HAP-1 (cell line): ENCODE data around the gene HLA-G.
"Not testable (repeated sequence)": the region's sequence is repeated elsewhere in the genome, so short reads cannot be mapped to it uniquely, and the experiment has no call there.

Source experiments
- DNase-seq, 2 experiments: peaks; one replicate each; pipeline ENCODE4 v3.0.0-alpha.2; 2016 to 2020; ENCODE audit warnings: low spot score in 2 of 2
- H3K27me3 ChIP-seq: fragments of 250-450 bp; sonication (Bioruptor Pico); 2 replicates; pipeline ENCODE4 v1.5.1; 2020; ENCODE audit warnings: low read depth, mild to moderate bottlenecking, moderate library complexity
- H3K36me3 ChIP-seq: fragments of 250-450 bp; sonication (Bioruptor Pico); replicated peaks from 2 replicates; pipeline ENCODE4 v1.5.1; 2020; ENCODE audit warnings: mild to moderate bottlenecking
- H3K4me1 ChIP-seq: fragments of 250-450 bp; sonication (Bioruptor Pico); 2 replicates; pipeline ENCODE4 v1.5.1; 2020; ENCODE audit warnings: mild to moderate bottlenecking
- H3K4me3 ChIP-seq: fragments of 250-450 bp; sonication (Bioruptor Pico); 2 replicates; pipeline ENCODE4 v1.5.1; 2020; ENCODE audit warnings: mild to moderate bottlenecking, moderate library complexity
- H3K9me3 ChIP-seq: fragments of 250-450 bp; sonication (Bioruptor Pico); 2 replicates; pipeline ENCODE4 v1.5.1; 2020; ENCODE audit warnings: mild to moderate bottlenecking, moderate library complexity
- in situ Hi-C: fragments of 300-500 bp; cut with MboI; formaldehyde crosslinking; loops from 3 replicates; pipeline ENCODE4 v1.14.3; 2020; ENCODE audit warnings: low sequenced_read_pairs, inconsistent platforms, mixed read lengths

Gene HLA-G

GRCh38 chr6:29864037-29864810, 36.6 kb downstream of the HLA-G start:
- Histone ChIP-seq H3K27me3 (no peaks in the 10 kb centered on the region), H3K9me3 (no peaks in the 10 kb centered on the region), H3K4me1 (no peaks in the 10 kb centered on the region), H3K4me3 (no peak overlapping the region), H3K36me3 (no peaks in the 10 kb centered on the region)
- no peak for DNase-seq
- in situ Hi-C loops, result no loop called here

- in situ Hi-C loops, result no loop called here
Observed at GRCh38 chr6:29865631-29866030, 38.0 kb downstream of the HLA-G start.

GRCh38 chr6:29870104-29870503, 42.5 kb downstream of the HLA-G start:
- Histone ChIP-seq H3K36me3 (no peaks in the 10 kb centered on the region), H3K4me1 (no peaks in the 10 kb centered on the region), H3K27me3 (no peaks in the 10 kb centered on the region), H3K4me3 (no peak overlapping the region), H3K9me3 (no peaks in the 10 kb centered on the region)
- in situ Hi-C loops, result no loop called here
- no peak for DNase-seq

More at GRCh38 chr6:29865631-29866030, 38.0 kb downstream of the HLA-G start:
- no peak overlapping the region for H3K4me3 ChIP-seq
- no peaks in the 10 kb centered on the region for H3K36me3 ChIP-seq
- no peaks in the 10 kb centered on the region for H3K9me3 ChIP-seq
- DNase-seq, result no peak
- H3K27me3 ChIP-seq, result no peaks in the 10 kb centered on the region
- H3K4me1 ChIP-seq, result no peaks in the 10 kb centered on the region

GRCh38 chr6:29872791-29873190, 45.2 kb downstream of the HLA-G start:
- DNase-seq, result no peak
- no peak overlapping the region for H3K4me3 ChIP-seq
- H3K36me3 ChIP-seq, result no peaks in the 10 kb centered on the region
- in situ Hi-C loops, result no loop called here
- no peaks in the 10 kb centered on the region for H3K9me3 ChIP-seq
- no peaks in the 10 kb centered on the region for H3K4me1 ChIP-seq
- no peaks in the 10 kb centered on the region for H3K27me3 ChIP-seq

GRCh38 chr6:29875257-29875656, 47.6 kb downstream of the HLA-G start:
- no peaks in the 10 kb centered on the region for H3K27me3 ChIP-seq
- H3K4me3 ChIP-seq, result no peak overlapping the region
- no peaks in the 10 kb centered on the region for H3K4me1 ChIP-seq
- in situ Hi-C loops, result no loop called here
- no peaks in the 10 kb centered on the region for H3K36me3 ChIP-seq
- no peaks in the 10 kb centered on the region for H3K9me3 ChIP-seq
- no peak for DNase-seq

GRCh38 chr6:29875734-29876133, 48.1 kb downstream of the HLA-G start:
- in situ Hi-C loops, result not testable (repeated sequence)

More at GRCh38 chr6:29875734-29876133, 48.1 kb downstream of the HLA-G start:
- not testable (repeated sequence) for DNase-seq, H3K4me1 ChIP-seq, H3K4me3 ChIP-seq, H3K36me3 ChIP-seq, H3K9me3 ChIP-seq, H3K27me3 ChIP-seq
